ENCODE data around the gene DCAF6.

Gene DCAF6

DNA sequence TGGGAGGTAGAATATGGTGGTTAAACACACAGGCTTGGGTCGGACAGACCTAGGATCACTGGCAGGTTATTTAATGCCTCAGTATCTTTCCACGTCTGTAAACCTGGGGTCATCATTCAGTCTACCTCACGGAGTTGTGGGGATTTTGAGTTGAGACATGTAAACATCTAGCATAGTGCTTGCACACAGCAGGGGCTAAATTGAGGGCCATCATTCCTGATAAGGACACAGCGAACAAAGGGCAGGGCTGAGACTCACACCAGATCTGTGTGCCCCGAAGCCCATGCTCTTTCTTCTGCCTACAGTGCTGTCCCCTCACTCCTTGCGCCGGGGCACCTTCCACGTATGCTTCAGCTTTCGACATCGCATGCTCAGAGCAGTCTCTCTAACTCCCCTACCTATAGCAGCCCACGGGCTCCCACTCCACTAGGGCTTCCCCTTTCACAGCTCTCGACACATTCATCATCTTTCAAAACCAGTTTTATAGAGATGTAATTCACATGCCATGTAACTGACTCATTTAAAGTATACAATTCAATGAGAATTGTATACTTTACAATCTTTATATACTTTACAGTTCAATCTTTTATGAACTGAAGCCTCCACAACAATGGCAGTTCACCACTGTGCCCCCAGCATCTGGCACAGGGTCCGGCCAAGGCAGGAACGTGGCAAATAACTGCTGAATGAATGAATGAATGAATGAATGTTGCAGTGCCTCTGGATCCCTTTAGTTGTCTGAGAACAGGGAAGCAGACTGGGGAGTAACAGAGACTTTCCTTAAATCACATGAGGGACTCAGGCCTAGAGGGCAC is 152.2 kb downstream of the DCAF6 start:
- no peak for DNase-seq

GRCh38 chr1:168089326-168089978 is 153.0 kb downstream of the DCAF6 start:
- DNase-seq, result no peak

GRCh38 chr1:168089979-168090337 is 153.5 kb downstream of the DCAF6 start:
- DNase-seq, result no peak

DNA sequence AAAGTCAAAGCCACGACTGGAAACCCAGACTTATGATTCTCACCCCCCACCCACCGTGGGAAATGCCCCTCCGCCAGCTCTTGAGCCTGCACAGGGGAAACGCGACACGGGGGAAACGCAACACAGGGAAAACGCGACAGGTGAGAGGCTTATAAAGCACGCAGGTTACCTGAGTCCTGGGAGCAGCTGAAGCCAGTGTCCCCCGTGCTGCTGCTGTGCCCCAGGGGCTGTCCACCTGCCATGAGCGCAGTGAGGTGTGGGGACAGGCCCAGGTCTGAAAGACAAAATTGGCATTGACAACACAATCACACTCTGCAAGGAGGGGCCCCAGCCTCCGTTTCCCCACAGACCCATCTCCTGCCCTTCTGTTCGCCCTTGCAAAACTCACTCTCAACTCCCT is 153.9 kb downstream of the DCAF6 start:
- no peak for DNase-seq

DNA sequence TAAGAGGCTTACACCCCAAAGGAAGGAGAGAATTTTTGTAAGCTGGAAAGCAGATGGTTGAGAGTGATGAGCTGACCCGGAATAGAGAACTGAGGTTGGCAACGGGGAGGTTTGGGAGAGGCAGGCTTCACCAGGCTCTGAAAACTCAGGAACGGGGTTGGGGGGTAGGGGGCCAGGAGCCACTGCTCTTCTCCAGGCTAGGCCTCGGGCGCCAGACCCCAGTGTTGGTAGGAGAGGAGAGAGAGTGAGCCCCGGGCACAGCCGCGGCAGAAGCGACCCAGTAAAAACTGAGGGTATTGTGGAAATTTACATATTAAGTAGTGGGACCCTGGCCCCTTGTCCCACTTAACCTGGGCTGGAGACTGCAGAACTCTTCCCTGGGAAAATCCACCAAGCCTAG is 154.6 kb downstream of the DCAF6 start:
- no peak for DNase-seq

- DNase-seq, result no peak
Measured at GRCh38 chr1:168091720-168092550, 155.5 kb downstream of the DCAF6 start.

DNA sequence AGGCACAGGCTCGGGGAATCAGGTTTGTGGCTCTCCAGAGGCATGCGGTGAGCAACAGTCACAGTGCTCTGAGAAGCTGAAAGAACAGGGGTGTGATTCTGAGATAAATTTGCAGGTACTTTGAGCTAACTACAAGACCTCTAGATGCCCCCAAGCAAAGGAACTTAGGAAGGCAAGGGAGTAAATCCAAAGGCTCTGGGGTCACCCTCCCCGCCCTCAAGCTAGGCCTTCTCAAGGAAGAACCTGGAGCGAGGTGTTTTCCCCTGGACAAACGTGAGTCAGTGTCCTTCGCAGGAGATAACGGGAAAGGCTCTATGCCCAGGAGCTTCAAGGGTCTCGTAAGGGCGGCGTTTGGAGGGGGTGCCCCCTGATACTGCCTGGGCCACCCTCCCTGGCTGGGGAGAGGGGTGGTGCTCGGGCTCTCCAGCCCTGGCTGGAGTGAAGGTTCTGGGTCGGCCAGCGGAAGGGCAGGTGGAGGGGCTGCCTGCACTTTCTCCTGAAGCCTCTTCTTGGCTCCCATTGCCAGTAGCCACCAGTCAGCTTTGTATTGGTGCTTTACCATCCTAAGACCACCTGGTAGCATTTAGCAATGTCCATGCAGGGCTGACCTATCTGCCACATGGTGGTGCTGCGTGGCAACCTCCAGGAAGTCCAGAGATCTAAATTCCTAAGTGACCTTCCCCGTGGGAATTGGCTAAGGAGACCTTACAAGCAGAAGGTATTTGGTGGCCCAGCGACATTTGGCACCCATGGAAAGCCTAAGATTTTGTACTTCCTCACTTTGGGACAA is 156.3 kb downstream of the DCAF6 start:
- no peak for DNase-seq

GRCh38 chr1:168093616-168094015 is 157.1 kb downstream of the DCAF6 start:
- no peak for DNase-seq

- no peak for DNase-seq
Measured at GRCh38 chr1:168095476-168095875, 159.0 kb downstream of the DCAF6 start.

- DNase-seq, result no peak
Measured at GRCh38 chr1:168096296-168097165, 160.0 kb downstream of the DCAF6 start.

GRCh38 chr1:168097921-168098528 is 161.5 kb downstream of the DCAF6 start:
- DNase-seq, result no peak

GRCh38 chr1:168098534-168099320 is 162.2 kb downstream of the DCAF6 start:
- no peak for DNase-seq

GRCh38 chr1:168099337-168099801 is 162.9 kb downstream of the DCAF6 start:
- DNase-seq, result no peak

DNA sequence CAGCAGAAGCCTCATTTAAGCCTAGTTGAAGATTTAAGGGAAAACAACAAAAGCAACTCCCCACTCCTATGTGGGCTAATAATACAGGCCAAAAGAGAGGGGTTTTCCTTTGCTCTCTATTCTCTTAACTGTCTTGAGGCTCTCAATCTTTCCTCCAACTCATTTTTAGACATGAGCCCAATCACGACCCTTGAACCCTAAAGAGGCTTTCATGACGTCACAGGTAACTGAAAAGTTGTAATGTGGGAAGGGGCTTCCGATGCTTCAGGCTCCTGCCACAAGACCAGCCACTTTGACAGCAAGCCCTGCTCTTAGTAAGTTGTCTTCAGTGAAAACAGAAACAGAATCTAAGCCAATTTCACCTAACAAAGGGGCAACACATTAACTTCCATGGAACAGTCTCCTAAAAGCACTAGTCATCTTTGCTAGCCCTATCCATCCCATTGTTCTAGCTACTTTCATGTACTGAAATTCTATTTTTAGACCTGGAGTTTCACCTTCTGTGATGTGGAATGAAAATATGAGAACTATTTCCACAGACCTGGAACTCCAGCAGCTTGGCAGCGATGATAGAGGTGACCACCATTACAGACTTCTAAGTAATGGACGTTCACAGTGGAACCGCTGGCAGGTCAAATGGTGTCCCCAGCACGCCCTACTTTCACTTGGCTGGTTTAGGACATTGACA is 164.0 kb downstream of the DCAF6 start:
- no peak for DNase-seq

GRCh38 chr1:168101336-168101735 is 164.9 kb downstream of the DCAF6 start:
- no peak for DNase-seq

DNA sequence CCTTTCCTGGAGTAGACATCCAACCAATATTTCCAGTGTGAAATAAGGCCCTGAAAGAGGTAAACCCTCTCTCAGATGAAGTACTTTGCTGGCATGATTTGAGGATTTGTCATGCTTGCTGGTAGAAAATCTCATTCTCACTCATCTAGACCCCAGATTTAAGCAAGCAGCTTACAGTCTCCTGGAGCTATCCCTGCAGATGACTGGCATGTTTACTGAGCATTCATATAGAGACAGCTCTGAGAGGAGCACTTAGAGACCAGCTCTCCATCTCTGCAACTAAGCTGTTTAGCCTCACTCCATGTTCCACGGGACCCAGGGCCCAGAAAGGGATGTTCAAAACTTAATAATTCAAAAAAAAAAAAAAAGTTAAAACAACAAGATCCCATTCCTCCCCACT is 166.0 kb downstream of the DCAF6 start:
- no peak for DNase-seq

- no peak for DNase-seq
Measured at GRCh38 chr1:168104535-168104934, 168.1 kb downstream of the DCAF6 start.

- DNase-seq, result no peak
Measured at GRCh38 chr1:168105846-168106245, 169.4 kb downstream of the DCAF6 start.

DNA sequence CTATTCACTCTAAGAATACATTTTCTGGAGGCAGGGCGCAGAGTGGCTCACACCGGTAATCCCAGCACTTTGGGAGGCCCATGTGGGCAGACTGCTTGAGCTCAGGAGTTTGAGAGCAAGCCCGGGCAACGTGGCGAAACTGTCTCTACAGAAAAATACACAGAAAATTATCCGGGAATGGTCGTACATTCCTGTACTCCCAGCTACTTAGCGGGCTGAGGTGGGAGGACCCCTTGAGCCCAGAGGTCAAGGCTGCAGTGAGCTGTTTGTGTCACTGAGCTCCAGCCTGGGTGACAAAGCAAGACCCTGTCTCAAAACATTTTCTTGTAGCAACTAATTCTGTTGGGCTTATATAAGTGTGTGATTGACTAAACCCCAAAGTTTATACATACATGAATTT is 169.8 kb downstream of the DCAF6 start:
- DNase-seq, result no peak
